HG03565 (cell line): ENCODE results near the gene NECTIN2.
"Not testable (repeated sequence)": the region's sequence is repeated elsewhere in the genome, so short reads cannot be mapped to it uniquely, and the experiment has no call there.

Source experiments
- ATAC-seq: cut with Tn5 transposase; IDR thresholded peaks from one replicate; pipeline ENCODE4 v1.9.1; 2021; ENCODE audit warnings: mild to moderate bottlenecking, moderate library complexity; ENCODE audit not compliant: unreplicated experiment

NECTIN2 gene

DNA sequence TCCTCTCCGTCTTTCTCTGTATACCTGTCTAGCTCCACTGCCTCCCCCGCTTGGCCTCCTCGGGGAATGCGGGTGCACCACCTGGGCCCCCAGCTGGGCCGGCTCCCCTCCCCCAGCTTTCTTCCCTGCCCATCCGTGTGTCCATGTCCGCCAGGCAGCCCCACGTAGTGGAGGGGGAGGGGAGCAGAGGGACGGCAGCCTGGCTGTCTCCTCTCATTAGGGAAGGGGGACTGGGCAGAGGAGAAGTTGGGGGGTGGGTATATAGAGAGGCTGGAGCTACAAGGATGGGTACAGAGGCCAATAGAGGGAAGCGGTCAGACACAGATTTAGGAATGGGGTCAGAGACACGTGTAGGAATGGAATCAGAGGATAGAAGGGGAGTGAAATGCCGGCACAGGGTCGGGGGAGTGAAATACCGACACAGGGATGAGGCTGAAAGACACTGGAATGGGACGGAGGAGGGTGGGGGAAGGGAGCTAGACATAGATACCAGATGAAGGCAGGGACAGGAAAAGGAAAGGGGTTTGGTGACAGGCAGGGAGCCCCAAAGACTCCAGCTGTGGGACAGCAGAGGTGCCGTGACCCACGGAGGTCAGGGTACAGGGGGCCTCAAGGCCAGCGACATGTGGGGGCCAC lies 2.8 kb downstream of the NECTIN2 start:
- ATAC-seq: no peak

DNA sequence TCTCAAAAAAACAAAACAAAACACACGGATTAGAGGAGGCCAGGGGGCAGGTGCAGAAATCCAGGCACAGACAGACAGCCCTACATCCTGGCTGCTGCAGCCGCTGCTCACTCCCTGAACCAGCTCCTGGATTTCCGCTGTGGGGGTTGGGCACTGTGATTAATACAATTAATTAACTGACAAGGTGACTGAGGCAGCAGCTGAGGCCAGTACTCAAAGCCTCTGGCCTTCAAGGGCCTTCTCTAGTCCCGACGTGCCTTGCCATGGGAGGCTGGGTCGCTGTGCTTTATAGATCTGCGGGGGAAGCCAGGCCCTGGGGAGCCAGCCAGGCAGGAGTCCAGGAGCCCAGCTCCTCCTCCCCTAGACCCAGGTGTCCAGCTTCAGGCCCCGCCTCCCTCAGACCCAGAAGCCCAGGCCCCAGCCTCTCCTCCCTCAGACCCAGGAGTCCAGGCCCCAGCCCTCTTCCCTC lies 4.6 kb downstream of the NECTIN2 start:
- no peak for ATAC-seq

DNA sequence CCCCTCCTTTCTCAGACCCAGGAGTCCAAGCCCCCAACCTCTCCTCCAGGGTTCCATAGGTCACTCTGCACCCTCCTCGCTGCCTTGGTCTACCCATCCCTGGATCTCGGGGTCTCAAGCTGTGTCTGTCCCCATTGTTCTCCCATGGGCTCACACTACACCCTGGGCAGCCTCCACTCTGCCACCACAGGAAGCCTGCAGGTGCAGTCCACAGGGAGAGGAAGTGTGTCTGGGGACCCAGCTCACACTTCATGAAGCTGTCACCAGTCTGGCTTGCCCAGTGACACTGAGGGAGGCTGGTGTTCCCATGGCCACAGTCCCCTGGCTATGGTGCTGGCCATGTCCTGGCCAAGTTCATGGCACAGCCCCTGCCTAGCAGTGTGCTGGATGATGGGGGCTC lies 5.3 kb downstream of the NECTIN2 start:
- no peak for ATAC-seq

DNA sequence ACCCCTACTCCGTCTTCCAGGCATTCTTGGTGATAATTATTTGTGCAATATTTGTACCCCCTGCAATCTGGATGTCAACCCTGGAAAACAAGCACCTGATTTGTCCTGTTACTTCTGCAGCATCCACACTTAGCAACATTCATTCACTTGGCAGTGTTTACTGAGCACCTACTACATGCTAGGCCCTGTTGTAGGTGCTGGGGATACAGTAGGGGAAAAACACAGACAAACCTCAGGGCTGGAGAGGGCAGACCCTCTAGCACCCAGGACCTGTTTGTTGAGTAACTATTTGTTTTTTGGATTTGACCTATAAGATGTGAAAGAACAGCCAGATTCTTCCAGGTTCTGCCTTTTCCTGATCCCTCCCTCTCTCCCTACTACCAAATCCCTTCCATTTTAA lies 9.5 kb downstream of the NECTIN2 start:
- no peak for ATAC-seq

GRCh38 chr19:44856421-44857083 lies 10.5 kb downstream of the NECTIN2 start:
- no peak for ATAC-seq

DNA sequence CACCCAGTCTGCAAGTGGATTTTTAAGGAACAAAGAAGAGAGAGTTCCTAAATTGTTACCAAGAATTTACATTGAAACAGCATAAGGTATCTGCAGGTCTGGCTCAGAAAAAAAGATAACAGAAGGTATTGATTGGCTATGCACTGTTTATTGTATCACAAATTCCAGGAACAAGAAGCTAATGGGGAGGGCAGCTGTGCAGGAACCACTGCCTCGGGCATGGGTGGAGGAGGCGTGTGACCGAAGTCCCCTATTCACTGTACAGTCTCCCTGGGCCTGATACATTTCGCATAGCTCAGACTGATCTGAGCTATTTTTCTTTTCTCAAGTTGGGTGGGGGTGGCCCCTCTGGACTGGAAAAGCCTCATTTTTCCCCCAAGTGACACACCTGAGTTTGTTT lies 11.7 kb downstream of the NECTIN2 start:
- no peak for ATAC-seq

DNA sequence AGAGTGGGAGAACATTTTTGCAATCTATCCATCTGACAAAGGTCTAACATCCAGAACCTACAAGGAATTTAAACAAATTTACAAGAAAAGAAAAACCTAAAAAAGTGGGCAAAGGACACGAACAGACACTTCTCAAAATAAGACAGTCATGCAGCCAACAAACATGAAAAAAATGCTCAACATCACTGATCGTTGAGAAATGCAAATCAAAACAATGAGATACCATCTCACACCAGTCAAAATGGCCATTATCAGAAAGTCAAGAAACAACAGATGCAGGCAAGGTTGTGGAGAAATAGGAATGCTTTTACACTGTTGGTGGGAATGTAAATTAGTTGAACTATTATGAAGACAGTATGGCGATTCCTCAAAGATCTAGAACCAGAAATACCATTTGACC lies 15.5 kb downstream of the NECTIN2 start:
- ATAC-seq: not testable (repeated sequence)

DNA sequence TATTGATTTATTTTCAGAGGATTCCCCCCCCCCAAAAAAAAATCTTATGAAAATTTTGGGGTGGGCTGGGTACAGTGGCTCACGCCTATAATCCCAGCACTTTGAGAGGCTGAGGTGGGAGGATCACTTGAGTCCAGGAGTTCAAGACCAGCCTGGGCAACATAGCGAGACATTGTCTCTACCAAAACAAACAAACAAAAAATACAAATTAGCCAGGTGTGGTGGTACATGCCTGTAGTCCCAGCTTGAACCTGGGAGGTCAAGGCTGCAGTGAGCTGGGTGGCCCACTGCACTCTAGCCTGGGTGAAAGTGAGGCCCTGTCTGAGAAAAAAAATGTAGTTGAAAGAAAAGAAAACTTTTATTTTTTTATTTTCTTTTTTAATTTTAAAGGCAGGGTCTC lies 17.9 kb downstream of the NECTIN2 start:
- no peak for ATAC-seq

DNA sequence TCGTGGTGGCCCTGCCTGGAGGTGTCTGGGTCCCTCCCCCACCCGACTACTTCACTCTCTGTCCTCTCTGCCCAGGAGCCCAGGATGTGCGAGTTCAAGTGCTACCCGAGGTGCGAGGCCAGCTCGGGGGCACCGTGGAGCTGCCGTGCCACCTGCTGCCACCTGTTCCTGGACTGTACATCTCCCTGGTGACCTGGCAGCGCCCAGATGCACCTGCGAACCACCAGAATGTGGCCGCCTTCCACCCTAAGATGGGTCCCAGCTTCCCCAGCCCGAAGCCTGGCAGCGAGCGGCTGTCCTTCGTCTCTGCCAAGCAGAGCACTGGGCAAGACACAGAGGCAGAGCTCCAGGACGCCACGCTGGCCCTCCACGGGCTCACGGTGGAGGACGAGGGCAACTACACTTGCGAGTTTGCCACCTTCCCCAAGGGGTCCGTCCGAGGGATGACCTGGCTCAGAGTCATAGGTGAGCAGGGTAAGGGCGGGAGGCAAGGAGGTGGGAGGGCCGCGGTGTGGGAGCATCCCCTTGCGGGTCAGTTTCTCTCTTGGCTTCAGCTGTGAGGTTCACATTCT lies 19.2 kb downstream of the NECTIN2 start:
- no peak for ATAC-seq

GRCh38 chr19:44866664-44867063 lies 20.6 kb downstream of the NECTIN2 start:
- ATAC-seq: no peak

GRCh38 chr19:44867578-44867977 lies 21.5 kb downstream of the NECTIN2 start:
- ATAC-seq: no peak

DNA sequence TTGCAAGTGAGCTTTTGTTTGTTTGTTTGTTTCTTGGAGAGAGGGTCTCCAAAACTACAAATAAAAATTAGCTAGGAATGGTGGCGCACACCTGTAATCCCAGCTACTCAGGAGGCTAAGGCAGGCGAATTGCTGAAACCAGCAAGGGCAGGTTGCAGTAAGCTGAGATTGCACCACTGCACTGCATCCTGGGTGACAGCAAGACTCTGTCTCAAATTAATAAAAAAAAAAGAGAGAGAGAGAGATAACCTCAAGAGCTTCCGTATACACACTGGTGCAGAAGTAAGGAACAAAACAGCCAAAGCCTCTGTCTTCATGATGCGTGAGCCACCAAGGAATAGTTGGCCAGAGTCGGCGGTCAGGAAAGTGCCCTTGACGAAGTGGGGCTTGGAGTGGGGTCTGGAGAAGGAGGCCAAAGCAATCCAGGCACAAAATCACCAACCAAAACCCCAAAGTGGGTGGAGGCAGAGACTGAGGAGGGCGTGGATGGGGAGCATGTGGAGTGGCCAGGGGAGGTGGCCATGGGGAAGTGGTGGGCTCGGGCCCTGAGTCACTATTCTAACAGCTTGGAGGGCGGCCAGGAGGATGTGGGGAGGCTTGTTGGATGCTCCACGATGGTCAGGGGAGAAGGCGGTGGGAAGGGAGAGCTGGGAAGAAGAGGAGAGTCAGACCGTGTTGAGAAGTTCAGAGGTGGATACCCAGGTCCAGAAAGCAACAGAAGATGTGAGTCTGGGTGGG lies 23.8 kb downstream of the NECTIN2 start:
- ATAC-seq: no peak

GRCh38 chr19:44871809-44872208 lies 25.7 kb downstream of the NECTIN2 start:
- ATAC-seq: no peak

- ATAC-seq: no peak
Measured at GRCh38 chr19:44872661-44873060, 26.6 kb downstream of the NECTIN2 start.

DNA sequence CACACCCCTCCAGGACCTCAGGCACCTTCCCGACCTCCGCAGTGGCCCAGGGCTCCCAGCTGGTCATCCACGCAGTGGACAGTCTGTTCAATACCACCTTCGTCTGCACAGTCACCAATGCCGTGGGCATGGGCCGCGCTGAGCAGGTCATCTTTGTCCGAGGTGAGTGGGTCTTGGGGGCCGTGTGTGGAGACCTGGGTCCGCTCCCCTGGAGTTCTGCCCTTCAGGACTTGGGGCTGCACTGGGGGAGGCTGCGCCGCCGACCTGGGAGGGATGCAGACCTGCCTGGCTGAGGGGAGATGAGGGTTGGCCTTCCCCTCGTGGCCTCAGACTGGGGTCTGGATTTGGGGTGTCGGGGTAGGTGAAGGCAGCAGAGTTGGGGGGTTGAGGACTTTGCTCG lies 28.2 kb downstream of the NECTIN2 start:
- no peak for ATAC-seq

DNA sequence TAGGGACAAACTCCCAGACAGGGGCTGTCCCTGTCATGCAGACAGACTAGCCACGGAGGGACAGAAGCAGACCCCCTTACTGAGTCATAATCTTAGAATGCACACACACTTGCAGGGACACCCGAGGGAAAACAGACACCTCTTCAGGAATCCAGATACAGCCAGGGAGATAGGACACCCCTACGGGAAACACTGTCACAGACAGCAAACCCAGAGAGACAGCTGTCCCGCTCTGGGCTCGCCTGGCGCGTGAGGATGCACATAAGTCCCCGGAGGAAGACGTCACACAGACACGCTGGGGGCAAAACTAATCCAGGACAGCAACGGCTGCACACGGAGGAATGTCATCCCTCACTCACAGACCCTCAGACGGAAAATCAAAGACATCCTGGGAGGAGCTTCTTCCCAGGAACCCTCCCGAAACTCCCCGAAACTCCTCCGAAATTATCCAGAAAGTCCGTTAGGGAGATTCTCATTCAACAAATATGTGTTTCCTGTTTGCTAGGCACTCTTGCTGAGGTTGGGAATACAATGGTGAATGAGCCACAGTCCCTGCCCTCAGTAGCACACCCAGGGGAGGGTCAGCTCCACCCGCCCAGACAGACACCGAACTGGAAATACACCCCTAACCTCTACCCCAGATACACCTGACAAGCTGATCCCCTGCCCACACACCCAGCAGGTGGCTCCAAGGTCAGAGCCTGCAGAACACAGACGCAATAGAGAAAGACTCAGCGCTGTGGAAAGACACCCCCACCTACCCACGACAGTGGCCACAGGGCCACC lies 29.8 kb downstream of the NECTIN2 start:
- no peak for ATAC-seq

DNA sequence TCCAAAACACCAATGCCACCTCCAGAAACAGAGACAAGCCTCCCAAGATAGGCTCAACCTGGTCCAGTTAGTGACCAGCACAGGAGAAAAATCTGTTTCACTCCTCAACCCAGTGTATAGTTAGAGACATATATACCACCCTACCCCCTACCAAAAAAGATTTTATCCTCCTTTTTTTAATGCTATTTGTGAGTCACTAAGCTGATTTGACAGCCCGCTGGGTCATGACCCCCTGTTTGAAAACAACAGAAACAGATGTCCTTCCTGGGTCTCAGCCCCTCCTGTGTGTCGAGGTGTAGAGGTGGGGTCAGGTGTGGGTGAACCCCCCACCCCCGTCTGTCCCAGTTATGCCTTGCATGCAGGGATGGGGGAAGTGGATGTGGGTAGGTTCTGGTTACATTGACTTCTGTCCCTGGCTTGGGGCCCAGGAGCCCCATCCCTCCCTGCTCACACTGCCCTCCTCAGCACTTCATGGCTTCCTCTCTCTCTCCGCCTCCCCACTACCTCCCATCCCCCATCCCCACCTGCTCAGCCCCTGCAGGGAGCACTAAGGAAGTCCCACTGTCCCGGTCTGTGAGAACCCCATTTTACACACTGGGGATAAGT lies 30.9 kb downstream of the NECTIN2 start:
- no peak for ATAC-seq

DNA sequence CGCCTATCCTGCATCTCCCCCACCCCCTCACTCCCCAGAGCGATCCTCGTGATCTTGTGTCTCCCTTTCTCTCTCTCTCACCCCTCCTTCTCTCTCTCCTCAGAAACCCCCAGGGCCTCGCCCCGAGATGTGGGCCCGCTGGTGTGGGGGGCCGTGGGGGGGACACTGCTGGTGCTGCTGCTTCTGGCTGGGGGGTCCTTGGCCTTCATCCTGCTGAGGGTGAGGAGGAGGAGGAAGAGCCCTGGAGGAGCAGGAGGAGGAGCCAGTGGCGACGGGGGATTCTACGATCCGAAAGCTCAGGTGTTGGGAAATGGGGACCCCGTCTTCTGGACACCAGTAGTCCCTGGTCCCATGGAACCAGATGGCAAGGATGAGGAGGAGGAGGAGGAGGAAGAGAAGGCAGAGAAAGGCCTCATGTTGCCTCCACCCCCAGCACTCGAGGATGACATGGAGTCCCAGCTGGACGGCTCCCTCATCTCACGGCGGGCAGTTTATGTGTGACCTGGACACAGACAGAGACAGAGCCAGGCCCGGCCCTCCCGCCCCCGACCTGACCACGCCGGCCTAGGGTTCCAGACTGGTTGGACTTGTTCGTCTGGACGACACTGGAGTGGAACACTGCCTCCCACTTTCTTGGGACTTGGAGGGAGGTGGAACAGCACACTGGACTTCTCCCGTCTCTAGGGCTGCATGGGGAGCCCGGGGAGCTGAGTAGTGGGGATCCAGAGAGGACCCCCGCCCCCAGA lies 32.2 kb downstream of the NECTIN2 start:
- ATAC-seq: no peak

DNA sequence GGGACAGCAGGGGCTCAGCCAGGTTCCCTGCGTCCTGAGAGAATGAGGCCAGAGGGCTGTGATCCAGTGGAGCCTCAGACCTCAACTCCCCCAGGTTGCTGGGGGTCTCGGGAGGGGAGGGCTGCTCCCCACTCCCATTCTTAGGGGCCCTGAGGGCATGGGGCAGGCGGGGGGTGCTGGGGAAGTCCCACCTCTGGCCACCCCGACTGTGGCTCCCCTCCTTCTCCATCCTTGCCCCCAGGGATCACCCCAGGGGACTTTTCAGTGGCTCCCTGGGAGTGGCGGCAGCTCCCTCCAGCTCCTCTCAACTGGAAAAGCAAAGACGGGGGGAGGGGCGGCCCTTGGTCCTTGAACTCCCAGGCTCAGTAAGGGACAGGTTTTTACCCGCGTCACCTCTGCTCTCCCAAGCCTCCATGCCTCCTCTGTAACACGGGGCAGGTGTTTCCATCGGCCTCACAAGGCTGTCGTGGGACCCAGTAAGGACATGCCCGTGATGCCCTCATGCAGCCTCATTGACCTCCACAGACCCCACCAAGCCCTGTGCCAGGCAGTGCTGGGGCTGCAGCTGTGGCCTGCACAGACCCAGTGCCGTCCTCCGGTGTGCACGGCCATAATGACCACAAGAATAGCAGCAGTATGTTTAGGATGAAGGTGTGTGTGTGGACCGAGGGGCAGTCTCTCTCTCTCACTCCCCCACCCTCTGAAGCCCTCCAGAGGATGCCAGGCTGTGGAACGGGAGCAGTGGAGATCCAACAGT lies 33.4 kb downstream of the NECTIN2 start:
- ATAC-seq: no peak
